ENCODE data around the gene CASKIN2. TPM values are rescaled to one million over a fixed set of nuclear protein-coding genes. Genes with fewer than 3 reads are reported as not detected.

The CASKIN2 gene
- total and polyA plus RNA-seq, 2 of the 4 experiments (the other 2 are of a cell fraction), result 2.9 to 6.9 TPM

DNA sequence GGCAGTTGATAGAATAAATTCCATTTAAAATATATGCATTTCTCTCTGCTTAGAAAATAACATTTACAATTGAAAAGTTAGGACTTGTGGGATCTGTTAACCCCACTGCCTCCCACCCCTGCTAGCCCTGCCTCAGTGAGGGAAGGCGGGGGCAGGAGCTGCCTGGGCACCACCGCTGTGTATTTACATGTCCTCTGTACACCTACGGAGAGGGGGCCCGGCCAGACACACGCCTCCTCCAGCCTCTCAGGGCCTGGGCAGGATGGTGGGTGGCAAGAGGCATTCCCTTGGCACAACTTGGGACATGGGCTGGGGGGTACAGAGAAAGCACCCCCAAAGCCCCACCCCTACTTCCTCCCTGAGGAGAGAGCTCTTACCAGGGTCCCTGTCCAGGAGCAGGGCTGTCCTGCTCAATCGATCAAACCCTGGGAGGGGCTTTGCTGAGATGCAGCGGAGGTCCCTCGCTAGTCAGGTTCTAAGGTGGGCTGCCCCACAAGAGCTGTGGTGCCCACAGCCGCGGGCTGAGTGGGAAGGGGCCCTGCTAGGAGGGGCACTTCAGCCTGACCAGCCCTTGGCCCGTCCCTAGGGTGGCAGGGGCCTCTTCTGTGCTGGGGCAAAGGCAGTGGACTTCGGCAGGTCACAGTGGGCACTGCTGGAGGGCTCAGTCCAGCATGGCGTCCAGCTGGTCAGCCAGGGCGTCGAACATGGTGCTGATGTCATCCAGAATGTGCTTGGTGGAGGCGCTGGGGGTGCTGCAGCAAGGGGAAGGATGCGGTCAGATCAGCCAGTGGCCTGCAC is 14.7 kb downstream of the CASKIN2 start:
- Histone ChIP-seq H3K4me3 (ENCODE audit: insufficient read depth, low read depth, low read length) (no peak overlapping the region), H3K23ac (ENCODE audit: low read depth, low read length) (no peak overlapping the region), H3K18ac (ENCODE audit: low read depth, low read length) (no peak overlapping the region), H3K4me2 (ENCODE audit: low read depth, low read length) (no peak overlapping the region), H3K9ac (ENCODE audit: low read depth, low read length) (no peak overlapping the region), H3K9me3 (ENCODE audit: control insufficient read depth, insufficient read depth, low read length) (no peaks in the 10 kb centered on the region), H4K8ac (ENCODE audit: low read depth in 2 of 2, low read length in 2 of 2) (no peak overlapping the region), H3K4ac (ENCODE audit: low read depth, low read length) (no peak overlapping the region), H2AFZ (replicated peaks; ENCODE audit: low read length, poor library complexity) (no peak overlapping the region), H3K14ac (replicated peaks; ENCODE audit: low read depth, low read length) (no peak overlapping the region), H2BK15ac (ENCODE audit: low read depth, low read length) (no peak overlapping the region), H2BK5ac (ENCODE audit: low read depth, low read length, poor library complexity, severe bottlenecking) (no peak overlapping the region), H2AK5ac (ENCODE audit: low read depth, low read length) (no peak overlapping the region), H3K79me1 (ENCODE audit: low read depth in 1 of 2, low read length in 2 of 2) (no peaks in the 10 kb centered on the region), H3K4me1 (ENCODE audit: control insufficient read depth, insufficient read depth, low read length) (no peaks in the 10 kb centered on the region), H3K27me3 (ENCODE audit: control insufficient read depth, insufficient read depth, low read length) (no peaks in the 10 kb centered on the region), H3K9me1 (ENCODE audit: insufficient read depth, low read length) (no peaks in the 10 kb centered on the region), H3K27ac (ENCODE audit: insufficient read depth, low read length) (no peak overlapping the region), H2AK9ac (replicated peaks; ENCODE audit: low read depth, low read length, poor library complexity) (no peak overlapping the region), H4K20me1 (ENCODE audit: insufficient read depth, low read length) (no peaks in the 10 kb centered on the region), H3K56ac (ENCODE audit: extremely low read depth, insufficient read depth, low read length) (no peak overlapping the region), H4K91ac (ENCODE audit: insufficient read depth, low read depth, low read length) (no peak overlapping the region), H4K5ac (ENCODE audit: low read depth, low read length) (no peak overlapping the region), H3K36me3 (ENCODE audit: control insufficient read depth, insufficient read depth, low read length) (peaks cover 41% of the 10 kb centered on the region), H2BK20ac (ENCODE audit: low read depth, low read length) (no peak overlapping the region), H2BK120ac (ENCODE audit: low read depth, low read length) (no peak overlapping the region)
- no peak for DNase-seq
- BruUV-seq (replicated peaks), result TSS peak; percentile 80
- ChIA-PET POLR2A (ENCODE audit: unreplicated experiment) (interaction anchor here (0.5 kb wide), 1 partner anchor 15 kb away, joined by 3 read pairs; no protein-coding TSS in a partner anchor), CTCF (no interaction called here)
- intact Hi-C loops (cut with micrococcal nuclease) (no loop called here), dilution Hi-C loops (cut with HindIII; ENCODE audit: low sequenced_read_pairs, unreplicated experiment) (no loop called here), in situ Hi-C loops (cut with MboI; ENCODE audit: low sequenced_read_pairs) (no loop called here)
- WGBS, 2 experiments (ENCODE audit: extremely low coverage in 2 of 2, insufficient read length in 1 of 2), result 79% methylated on average over 4 of the region's 17 CpGs; no CpG with 5 or more reads in 1 of the 2 experiments
- ATAC-seq (ENCODE audit: low read depth), result no peak
- TF ChIP-seq MAFK (IDR thresholded peaks at IDR 0.05; ENCODE audit: low read depth, low read length) (no peak), CEBPB (IDR thresholded peaks at IDR 0.05; ENCODE audit: low read depth, low read length) (no peak), RAD21 (IDR thresholded peaks at IDR 0.05; ENCODE audit: low read length) (no peak), FOS (IDR thresholded peaks at IDR 0.05; ENCODE audit: low read depth, low read length) (no peak), BHLHE40 (IDR thresholded peaks at IDR 0.05; ENCODE audit: low read depth, low read length) (no peak), CHD1 (IDR thresholded peaks at IDR 0.05; ENCODE audit: low read depth, low read length) (no peak), MXI1 (IDR thresholded peaks at IDR 0.05; ENCODE audit: borderline replicate concordance, low read depth, low read length) (no peak), NFE2L2 (IDR thresholded peaks at IDR 0.05; ENCODE audit: low read depth, low read length) (no peak), RFX5 (IDR thresholded peaks at IDR 0.05; ENCODE audit: low read depth, low read length) (no peak), RCOR1 (IDR thresholded peaks at IDR 0.05; ENCODE audit: insufficient replicate concordance, low read length) (no peak), MAZ (IDR thresholded peaks at IDR 0.05; ENCODE audit: borderline replicate concordance, low read depth, low read length) (no peak), POLR2A (IDR thresholded peaks at IDR 0.05; ENCODE audit: low read depth, low read length) (no peak)
- TF ChIP-seq, protein P1, sequence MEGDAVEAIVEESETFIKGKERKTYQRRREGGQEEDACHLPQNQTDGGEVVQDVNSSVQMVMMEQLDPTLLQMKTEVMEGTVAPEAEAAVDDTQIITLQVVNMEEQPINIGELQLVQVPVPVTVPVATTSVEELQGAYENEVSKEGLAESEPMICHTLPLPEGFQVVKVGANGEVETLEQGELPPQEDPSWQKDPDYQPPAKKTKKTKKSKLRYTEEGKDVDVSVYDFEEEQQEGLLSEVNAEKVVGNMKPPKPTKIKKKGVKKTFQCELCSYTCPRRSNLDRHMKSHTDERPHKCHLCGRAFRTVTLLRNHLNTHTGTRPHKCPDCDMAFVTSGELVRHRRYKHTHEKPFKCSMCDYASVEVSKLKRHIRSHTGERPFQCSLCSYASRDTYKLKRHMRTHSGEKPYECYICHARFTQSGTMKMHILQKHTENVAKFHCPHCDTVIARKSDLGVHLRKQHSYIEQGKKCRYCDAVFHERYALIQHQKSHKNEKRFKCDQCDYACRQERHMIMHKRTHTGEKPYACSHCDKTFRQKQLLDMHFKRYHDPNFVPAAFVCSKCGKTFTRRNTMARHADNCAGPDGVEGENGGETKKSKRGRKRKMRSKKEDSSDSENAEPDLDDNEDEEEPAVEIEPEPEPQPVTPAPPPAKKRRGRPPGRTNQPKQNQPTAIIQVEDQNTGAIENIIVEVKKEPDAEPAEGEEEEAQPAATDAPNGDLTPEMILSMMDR (conservative IDR thresholded peaks at IDR 0.05; ENCODE audit: low read depth, low read length), result no peak
- TF ChIP-seq, protein P2, sequence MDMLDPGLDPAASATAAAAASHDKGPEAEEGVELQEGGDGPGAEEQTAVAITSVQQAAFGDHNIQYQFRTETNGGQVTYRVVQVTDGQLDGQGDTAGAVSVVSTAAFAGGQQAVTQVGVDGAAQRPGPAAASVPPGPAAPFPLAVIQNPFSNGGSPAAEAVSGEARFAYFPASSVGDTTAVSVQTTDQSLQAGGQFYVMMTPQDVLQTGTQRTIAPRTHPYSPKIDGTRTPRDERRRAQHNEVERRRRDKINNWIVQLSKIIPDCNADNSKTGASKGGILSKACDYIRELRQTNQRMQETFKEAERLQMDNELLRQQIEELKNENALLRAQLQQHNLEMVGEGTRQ (IDR thresholded peaks at IDR 0.05; ENCODE audit: low read depth, low read length), result no peak
- TF ChIP-seq, protein P3, sequence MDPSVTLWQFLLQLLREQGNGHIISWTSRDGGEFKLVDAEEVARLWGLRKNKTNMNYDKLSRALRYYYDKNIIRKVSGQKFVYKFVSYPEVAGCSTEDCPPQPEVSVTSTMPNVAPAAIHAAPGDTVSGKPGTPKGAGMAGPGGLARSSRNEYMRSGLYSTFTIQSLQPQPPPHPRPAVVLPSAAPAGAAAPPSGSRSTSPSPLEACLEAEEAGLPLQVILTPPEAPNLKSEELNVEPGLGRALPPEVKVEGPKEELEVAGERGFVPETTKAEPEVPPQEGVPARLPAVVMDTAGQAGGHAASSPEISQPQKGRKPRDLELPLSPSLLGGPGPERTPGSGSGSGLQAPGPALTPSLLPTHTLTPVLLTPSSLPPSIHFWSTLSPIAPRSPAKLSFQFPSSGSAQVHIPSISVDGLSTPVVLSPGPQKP (IDR thresholded peaks at IDR 0.05; ENCODE audit: borderline replicate concordance, low read depth, low read length), result no peak

Measured in IMR-90 (cell line).